Measurements from ENCODE around the gene FIGN.

- TF ChIP-seq POLR2A (conservative IDR thresholded peaks at IDR 0.05) (no peak), TCF7 (IDR thresholded peaks at IDR 0.05; ENCODE audit: borderline replicate concordance) (no peak), ZNF785 (CRISPR knock-in tag; IDR thresholded peaks at IDR 0.05) (no peak), HDAC1 (IDR thresholded peaks at IDR 0.05) (no peak), CHD2 (IDR thresholded peaks at IDR 0.05; ENCODE audit: low read depth, low read length) (no peak), KLF10 (CRISPR knock-in tag; IDR thresholded peaks at IDR 0.05) (no peak), HNRNPK (IDR thresholded peaks at IDR 0.05; ENCODE audit: low read depth, low read length, poor library complexity, severe bottlenecking) (no peak), ZNF143 (CRISPR knock-in tag; IDR thresholded peaks at IDR 0.05) (no peak), MYNN (IDR thresholded peaks at IDR 0.05) (no peak), MYNN (CRISPR knock-in tag; IDR thresholded peaks at IDR 0.05) (no peak), TAF1 (IDR thresholded peaks at IDR 0.05; ENCODE audit: control insufficient read depth, extremely low read depth, insufficient read depth, low read length, severe bottlenecking) (no peak)
- TF ChIP-seq, protein P1, sequence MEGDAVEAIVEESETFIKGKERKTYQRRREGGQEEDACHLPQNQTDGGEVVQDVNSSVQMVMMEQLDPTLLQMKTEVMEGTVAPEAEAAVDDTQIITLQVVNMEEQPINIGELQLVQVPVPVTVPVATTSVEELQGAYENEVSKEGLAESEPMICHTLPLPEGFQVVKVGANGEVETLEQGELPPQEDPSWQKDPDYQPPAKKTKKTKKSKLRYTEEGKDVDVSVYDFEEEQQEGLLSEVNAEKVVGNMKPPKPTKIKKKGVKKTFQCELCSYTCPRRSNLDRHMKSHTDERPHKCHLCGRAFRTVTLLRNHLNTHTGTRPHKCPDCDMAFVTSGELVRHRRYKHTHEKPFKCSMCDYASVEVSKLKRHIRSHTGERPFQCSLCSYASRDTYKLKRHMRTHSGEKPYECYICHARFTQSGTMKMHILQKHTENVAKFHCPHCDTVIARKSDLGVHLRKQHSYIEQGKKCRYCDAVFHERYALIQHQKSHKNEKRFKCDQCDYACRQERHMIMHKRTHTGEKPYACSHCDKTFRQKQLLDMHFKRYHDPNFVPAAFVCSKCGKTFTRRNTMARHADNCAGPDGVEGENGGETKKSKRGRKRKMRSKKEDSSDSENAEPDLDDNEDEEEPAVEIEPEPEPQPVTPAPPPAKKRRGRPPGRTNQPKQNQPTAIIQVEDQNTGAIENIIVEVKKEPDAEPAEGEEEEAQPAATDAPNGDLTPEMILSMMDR (IDR thresholded peaks at IDR 0.05 in 2 of 3, conservative IDR thresholded peaks at IDR 0.05 in 1 of 3; ENCODE audit: insufficient read depth in 2 of 3, low read depth in 1 of 3, low read length in 3 of 3), result no peak
Measured at GRCh38 chr2:163730556-163730955, 5.3 kb downstream of the FIGN start.

Data from K562 (cell line).